ENCODE measurements around the gene PIGM. TPM values are rescaled to one million over a fixed set of nuclear protein-coding genes. Genes with fewer than 3 reads are reported as not detected.

The PIGM gene
- total RNA-seq, 1 donor from 2014 or later, result 5.4 TPM

Other genes with a start within 250 kb of the PIGM start
- not detected in 2 replicates for gene FCRL6, start 229.6 kb downstream of the PIGM start, total RNA-seq
- gene SLAMF8, start 205.1 kb downstream of the PIGM start, total RNA-seq, result 0.49 and 0.69 TPM in 2 replicates
- not detected in 2 replicates for gene VSIG8, start 169.3 kb downstream of the PIGM start, total RNA-seq
- 0.78 and 1.7 TPM in 2 replicates for gene CFAP45, start 131.8 kb downstream of the PIGM start, total RNA-seq
- gene TAGLN2, start 106.5 kb downstream of the PIGM start, total RNA-seq, result 442 and 461 TPM in 2 replicates
- not detected in 2 replicates for gene IGSF9, start 86.4 kb downstream of the PIGM start, total RNA-seq
- gene SLAMF9, start 77.8 kb downstream of the PIGM start, total RNA-seq, result not detected in 2 replicates
- gene KCNJ10, start 38.2 kb upstream of the PIGM start, total RNA-seq, result not detected in 2 replicates
- not detected in 2 replicates for gene KCNJ9, start 49.5 kb upstream of the PIGM start, total RNA-seq
- 25.5 and 26.3 TPM in 2 replicates for gene IGSF8, start 66.6 kb upstream of the PIGM start, total RNA-seq
- gene ATP1A2, start 83.8 kb upstream of the PIGM start, total RNA-seq, result not detected in 2 replicates
- not detected in 2 replicates for gene ATP1A4, start 119.6 kb upstream of the PIGM start, total RNA-seq
- gene CASQ1, start 158.6 kb upstream of the PIGM start, total RNA-seq, result not detected in 2 replicates
- gene PEA15, start 173.4 kb upstream of the PIGM start, total RNA-seq, result 71.2 and 71.3 TPM in 2 replicates
- gene DCAF8, start 230.6 kb upstream of the PIGM start, total RNA-seq, result 112 and 117 TPM in 2 replicates

Measured in activated T-helper 1 cell treated with anti-CD3 and anti-CD28 coated beads, Interleukin-12 subunit alpha, Interleukin-12 subunit beta, Interleukin-2, Interleukin-4 antibody, amounts not matched to agents 30 ng/mL and 10 ng/mL and 1 ng/mL, durations not matched to agents 14 hours and 24 hours and 36 hours (primary cell).